Germinal center (tissue), 1 donor: ENCODE results near the gene PTPN1.
A peak's percentile ranks its signal among the peaks of the same experiment; 100 is the strongest.
"Not testable (repeated sequence)": the region's sequence is repeated elsewhere in the genome, so short reads cannot be mapped to it uniquely, and the experiment has no call there.

Source experiments
- DNase-seq: peaks from one replicate; pipeline ENCODE4 v3.0.0; 2012; ENCODE audit warnings: mixed read lengths, low spot score

The PTPN1 gene

GRCh38 chr20:50509923-50510705, at the start of gene PTPN1:
PTPN1 (plus strand) TSS chr20:50510383; CDS start chr20:50510528, 145 bp downstream.
- DNase-seq, result peak; percentile 97

- DNase-seq, result peak; percentile 77
These were observed 49.4 kb upstream of the PTPN1 start for GRCh38 chr20:50460608-50461267.

- DNase-seq, result no peak
These were observed 48.0 kb upstream of the PTPN1 start for GRCh38 chr20:50462093-50462690.

GRCh38 chr20:50464026-50464724, 46.0 kb upstream of the PTPN1 start:
- peak; percentile 64 for DNase-seq

- DNase-seq, result no peak
These were observed 45.2 kb upstream of the PTPN1 start for GRCh38 chr20:50464725-50465650.

GRCh38 chr20:50467174-50467573, 43.0 kb upstream of the PTPN1 start:
- DNase-seq, result no peak

GRCh38 chr20:50467718-50468356, 42.3 kb upstream of the PTPN1 start:
- DNase-seq, result peak; percentile 39

GRCh38 chr20:50468378-50468798, 41.8 kb upstream of the PTPN1 start:
- no peak for DNase-seq

GRCh38 chr20:50469176-50469723, 40.9 kb upstream of the PTPN1 start:
- DNase-seq, result no peak

GRCh38 chr20:50469796-50470195, 40.4 kb upstream of the PTPN1 start:
- DNase-seq, result no peak

GRCh38 chr20:50470264-50470858, 39.8 kb upstream of the PTPN1 start:
- DNase-seq, result no peak

GRCh38 chr20:50471231-50471630, 39.0 kb upstream of the PTPN1 start:
- no peak for DNase-seq

GRCh38 chr20:50472693-50473664, 37.2 kb upstream of the PTPN1 start:
- no peak for DNase-seq

GRCh38 chr20:50474356-50474755, 35.8 kb upstream of the PTPN1 start:
- DNase-seq, result not testable (repeated sequence)

- no peak for DNase-seq
These were observed 34.4 kb upstream of the PTPN1 start for GRCh38 chr20:50475681-50476292.

GRCh38 chr20:50477239-50477872, 32.8 kb upstream of the PTPN1 start:
- no peak for DNase-seq

- DNase-seq, result peak; percentile 70
These were observed 31.8 kb upstream of the PTPN1 start for GRCh38 chr20:50478162-50478990.
